CD4-positive, alpha-beta T cell treated with Interleukin-12 subunit alpha and Interleukin-12 subunit beta, for 1 hour (primary cell): ENCODE data around the gene GRAMD4.

ENCODE experiments used
- DNase-seq: peaks from one replicate; pipeline ENCODE4 v3.0.0-alpha.2; 2020

Gene GRAMD4

DNA sequence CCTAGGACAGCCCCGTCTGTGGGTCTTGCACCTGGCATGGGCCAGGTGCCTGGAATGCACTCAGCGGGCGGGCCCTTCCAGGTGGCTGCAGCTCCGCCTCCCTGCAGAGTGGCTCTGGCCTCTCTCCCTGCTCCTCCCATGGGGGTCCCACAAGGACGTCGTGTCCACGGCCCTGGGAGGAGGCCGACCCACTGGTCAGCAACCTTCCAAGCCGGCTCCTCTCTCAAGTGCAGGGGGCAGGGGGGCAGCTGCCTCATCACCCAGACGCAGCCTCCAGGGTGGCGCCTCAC is 76.0 kb downstream of the GRAMD4 start:
- no peak for DNase-seq

DNA sequence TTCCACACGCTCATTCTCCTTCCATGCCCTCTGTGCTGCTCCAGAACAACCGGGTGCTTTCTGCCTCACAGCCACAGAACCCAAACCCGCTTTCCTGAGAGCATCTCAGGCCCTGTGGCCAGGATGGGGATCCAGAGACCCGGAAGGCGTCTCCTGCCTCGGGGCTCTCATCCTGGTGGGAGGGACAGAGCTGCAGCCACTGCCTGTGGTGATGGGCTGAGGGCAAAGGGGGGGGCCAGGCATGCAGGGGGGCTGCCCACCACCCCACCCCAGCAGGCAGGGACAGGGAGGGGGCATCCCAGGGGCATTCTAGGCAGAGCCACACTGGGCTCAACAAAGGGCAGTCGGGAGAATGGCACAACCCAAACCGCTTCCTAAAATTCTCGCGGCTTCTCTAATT is 76.4 kb downstream of the GRAMD4 start:
- no peak for DNase-seq

DNA sequence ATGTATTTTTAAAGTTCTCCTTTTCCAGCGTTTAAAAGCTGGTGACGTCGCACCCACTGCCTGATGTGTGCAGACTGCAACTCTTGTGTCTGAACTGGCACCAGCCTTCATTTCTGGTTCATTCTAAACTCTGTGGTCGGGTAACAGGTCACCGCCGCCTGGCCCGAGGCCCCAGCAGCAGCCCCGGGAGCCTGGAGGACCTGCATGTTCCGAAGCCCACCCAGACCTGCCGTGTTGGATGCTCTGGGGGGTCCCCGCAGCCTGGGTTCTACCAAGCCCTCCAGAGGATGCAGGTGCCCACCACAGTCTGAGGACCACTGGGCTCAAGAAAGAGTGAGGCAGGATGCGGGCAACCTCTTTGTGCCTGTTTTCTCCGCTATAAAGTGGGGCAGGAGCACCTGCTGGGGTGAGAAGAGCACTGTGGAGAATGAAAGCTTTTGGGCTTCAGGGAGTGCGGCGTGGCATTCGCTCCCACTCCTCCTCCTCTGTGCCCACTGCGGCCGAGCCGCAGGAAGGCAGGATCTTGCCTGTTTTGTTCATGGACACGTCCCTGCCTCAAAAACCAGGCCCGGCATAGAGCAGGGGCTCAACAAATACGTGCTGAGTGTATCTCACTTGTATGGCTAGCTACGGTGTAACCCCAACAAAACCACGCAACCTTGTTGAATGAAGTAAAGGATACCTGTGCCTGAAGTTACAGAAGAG is 77.8 kb downstream of the GRAMD4 start:
- no peak for DNase-seq

DNA sequence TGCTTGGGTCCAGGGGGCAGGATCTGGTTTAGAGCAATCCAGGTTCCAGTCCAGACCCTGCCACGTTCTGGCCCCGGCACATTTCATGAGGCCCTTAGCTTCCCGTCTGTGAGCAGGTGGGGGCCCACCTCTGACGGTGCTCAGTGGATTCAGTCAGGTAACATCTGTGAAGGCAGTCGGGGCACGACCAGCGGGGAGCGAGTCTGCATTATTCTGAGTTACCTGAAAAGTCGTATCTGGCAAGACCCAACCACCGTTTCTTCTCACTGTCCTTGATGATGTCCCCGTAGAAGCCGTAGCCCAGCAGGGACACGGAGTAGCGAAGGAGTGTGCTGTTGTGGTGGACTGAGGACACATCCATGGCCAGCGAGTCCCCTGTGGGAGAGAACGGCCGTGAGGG is 78.9 kb downstream of the GRAMD4 start:
- DNase-seq, result no peak

DNA sequence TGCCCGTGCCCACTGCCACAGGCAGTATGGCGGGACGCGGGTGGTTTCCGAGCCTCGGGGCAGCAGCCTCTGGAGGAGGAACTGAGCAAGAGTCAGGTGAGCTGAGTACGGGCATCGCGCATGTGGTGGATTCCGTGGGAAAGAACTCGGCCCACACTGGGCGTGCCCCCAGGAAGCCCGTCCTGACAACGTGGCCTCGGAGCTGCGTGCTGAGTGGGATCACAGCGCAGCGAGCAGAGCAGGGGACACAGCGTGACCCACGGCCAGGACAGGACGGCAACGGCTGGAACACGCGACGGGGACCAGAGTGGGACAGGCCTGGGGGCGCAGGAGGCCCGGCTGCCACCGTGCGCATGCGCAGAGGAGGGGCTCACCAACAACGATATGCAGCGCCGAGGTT is 81.1 kb downstream of the GRAMD4 start:
- no peak for DNase-seq

DNA sequence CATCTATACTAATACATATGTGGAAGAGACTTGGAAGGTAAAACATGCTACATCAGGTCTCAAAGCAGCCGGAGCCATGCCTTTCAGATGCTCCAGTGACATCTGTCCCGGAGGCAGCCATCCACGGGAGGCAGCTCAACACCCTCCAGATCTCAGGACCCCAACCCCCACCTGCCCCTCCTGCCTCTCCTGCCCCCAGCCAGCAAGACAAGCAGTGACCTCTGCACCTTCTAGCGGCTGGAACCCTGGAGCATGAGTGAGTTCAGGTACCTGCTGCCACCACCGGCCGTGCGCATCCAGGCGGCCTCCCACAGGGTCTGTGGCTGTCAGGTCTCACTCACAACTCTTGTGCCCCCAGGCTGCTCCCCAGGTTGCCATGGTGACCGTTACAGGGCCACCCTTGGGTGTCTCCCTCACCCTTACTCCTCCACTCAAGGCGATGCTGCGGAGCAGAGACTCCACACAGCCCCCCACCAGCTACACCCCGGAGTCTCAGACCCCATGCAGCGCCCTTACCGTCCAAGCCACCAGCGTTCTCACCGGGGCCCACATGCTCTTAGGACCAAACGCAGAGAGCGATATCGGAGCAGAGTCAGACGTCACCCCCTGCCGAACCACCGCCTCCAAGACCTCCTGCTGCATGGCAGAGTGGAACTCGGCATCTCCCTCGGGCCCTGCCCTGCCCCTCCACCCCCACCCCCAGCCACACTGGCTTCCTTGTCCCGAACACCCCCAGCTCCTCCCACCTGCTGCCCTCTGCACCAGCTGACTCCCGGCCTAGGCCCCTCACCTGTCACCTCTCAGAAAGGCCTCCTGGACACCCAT is 83.2 kb downstream of the GRAMD4 start:
- no peak for DNase-seq

DNA sequence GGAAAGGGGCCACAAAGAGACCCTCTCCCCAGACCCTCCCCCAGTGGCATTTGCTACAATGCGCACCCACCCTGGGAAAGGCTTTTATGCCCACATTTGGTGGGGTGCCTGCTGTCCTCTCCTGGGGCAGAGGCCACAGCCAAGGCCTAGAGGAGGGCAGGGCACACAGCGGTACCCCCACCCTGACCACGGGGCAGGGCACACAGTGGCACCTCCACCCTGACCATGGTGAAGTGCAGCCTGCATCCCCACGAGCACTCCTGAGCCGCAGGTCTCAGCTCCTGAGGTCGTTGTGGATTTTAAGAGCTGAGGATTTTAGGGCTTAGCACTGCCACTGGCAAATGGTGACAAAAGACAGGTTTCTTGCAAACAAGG is 83.8 kb downstream of the GRAMD4 start:
- DNase-seq, result no peak

DNA sequence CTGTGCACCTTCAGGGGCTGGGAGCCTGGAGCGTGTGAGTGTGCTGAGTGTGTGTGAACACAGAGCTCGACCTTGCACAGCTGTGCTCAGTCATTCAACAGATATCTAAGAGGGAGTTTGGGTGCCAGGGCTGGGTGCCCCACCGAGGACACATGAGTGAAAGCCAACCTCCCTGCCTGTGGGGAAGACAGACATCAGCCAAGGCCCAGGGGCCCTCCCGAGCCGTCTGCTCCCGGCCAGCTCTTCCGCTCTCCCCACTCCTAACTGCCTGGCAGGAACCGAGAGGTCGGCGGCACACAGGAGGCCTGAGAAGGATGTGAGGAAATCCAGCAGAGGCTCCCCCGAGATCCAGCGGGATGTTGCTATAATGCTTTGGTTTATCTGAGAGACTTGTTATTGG is 85.9 kb downstream of the GRAMD4 start:
- DNase-seq, result no peak

DNA sequence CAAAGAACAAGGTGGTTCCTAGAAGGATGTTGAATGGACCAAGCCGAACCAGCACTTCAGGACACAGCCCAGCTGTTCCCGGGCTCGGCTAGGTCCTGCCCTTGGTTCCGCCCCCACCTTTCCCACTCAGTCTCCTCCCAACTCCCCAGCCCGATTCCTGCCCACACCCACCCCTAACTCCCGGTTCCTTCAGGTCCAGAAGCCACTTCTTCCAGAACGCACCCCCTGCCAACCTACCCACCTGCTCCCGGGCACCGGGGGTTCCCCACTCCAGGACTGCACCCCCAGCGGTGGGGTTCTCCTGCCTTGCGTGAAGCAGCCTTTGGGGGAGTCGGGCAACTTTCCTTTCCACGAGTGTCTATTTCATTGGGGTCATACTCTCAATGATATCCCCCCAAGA is 87.1 kb downstream of the GRAMD4 start:
- no peak for DNase-seq

DNA sequence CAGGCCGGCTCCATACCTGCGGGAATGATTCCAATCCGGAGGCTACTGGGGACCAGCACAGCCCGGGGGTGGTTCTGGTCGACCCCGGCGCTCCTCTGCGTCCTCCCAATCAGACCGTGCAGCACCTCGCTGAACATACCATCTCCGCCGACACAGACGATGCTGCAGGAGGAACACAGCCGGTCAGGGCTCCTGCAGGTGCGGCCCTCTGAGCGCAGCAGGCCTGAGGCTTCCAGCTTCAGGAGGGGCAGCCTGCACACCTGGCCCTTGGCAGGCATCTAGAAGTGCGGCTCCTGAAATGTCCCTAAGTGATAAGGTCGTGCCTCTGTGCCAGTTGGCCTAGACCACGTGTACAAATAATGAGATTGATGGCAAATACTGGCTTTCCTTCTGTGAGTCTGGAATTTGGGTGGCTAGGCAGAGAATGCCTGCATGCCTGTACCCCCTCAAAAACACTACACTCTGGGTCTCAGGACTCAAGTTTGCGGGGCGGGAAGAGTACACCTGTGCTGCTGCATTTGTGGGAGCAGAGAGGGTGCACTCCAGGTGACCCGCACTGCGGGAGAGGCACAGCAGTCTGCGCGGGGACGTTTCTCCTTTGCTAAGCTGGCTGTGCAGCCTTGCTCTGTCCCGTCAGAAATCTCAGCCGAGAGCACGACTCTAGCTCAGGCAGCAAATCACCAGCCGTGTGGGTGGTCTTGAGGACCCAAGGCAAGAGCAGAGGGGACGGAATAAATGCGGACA is 87.8 kb downstream of the GRAMD4 start:
- DNase-seq, result no peak

DNA sequence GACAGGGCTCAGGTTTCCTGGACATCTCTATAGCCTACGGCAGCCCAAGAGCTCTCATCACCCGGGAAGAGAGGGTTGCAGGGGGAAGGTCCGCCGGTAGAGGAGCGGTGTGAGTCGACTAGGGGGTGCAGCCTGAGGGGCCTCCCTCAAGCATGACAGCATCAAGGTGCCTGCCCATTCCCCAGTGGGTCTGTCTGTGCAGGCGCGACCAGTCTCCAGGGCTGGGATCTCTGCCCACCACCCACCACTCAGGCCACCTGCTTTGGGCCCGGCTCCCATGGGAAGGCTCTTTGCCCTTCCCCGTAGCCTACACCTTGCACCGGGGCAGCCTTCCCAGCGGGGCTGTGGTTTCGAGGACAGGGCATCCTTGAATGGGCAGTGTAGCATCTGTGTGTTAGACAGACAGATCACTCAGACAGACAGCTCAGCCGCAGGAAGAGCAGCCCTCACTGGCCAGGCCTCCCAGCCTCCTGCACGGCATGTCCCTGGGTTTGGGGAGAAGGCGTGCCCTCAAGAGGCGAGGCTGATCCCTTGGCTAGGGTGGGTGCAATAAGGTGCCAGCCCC is 88.7 kb downstream of the GRAMD4 start:
- DNase-seq, result no peak

DNA sequence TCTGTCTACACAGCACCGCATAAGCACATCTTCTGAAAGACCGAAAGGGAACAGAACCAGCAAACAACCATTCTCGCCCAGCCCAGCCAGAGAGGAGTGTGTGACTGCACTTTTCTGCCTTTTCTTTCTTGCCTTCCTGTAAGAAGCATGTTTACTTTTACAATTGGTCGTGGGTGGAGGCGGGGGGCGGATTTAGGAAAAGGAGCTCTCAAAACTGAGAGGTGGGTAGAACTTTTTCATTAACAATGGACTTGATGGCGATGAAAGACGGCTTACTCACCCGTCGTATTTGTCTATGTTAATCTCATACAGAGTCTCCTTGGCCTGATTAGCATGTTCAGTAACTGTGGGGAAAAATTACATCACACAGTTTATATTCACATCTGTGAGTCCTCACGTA is 90.6 kb downstream of the GRAMD4 start:
- no peak for DNase-seq

DNA sequence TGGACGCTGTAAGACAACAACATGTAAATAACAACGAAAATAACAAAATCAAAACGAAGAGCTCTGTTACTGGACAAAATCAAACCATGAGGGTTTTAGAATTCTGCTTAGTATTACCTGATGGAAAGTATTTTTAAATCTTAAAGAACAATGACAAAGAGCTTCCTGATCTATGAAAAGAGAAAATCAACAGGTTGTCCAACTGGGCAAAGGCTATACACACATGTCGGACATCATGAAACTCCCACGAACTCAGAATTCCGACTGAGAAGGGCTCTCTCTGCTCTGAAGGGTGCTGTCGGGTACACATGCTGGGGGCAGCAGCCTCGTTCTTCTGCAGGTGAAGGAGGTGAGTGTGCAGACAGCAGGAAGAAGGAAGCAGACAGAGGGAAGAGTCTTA is 92.1 kb downstream of the GRAMD4 start:
- DNase-seq, result no peak

DNA sequence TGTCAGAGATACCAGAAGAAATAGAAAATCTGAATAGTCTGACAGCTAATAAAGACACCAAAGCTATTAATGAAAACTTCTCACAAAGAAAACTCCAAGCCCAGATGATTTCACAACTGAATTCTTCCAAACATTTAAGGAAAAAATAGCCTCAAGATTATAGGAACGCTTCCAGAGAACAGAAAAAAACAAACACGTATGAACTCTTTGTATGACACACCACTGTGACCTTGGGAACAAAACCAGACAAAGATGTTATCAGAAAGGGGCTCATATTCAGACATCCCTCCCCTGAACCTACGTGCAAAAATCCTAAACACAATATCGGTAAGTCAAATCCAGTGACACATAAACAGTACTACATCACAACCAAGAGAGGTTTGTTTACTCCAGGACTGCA is 94.4 kb downstream of the GRAMD4 start:
- no peak for DNase-seq

DNA sequence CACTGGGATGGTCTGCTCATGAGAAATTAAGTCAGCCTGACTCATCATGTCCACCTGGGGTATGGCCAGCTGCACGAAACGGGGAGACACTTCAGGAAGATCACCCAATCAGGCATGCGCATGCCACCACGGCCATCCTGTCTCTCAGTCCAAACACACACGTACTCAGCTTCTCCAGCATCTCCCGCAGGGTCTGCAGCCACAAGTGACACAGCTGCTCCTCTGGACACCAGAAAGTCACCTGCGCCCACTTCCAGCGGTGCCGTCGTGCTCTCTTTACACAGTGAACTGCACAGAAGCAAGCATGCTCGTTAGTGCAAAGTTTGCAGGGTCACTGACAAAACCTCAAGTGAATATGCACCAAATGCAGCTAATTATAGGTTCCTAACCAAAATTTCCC is 99.7 kb downstream of the GRAMD4 start:
- DNase-seq, result no peak

DNA sequence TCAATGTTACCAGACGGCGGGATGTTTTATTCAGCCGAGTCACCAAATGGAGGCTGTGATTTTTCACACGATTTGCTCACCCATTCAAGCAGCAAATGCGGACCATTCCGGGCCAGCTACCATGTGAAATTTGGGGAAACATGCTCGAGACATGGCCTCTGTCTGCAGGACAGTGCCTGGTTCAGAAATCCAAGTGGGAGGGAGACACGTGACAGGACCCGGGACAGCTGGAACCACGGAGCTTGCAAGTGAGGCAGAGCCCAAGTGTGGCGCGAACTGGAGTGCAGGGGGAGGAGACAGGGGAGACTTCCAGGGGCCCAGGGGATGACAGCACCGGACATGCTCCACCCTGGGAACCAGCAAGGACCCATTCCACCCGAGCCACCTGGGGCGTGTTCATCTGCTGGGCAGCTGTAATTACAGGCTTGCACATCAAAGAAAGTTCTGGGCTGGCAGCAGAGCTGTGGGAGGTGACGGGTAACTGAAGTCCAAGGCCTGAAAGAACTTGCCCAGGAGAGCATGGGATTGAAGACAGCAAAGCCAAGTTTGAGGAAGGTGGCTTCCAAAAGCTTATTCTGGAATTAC is 101.4 kb downstream of the GRAMD4 start:
- no peak for DNase-seq

DNA sequence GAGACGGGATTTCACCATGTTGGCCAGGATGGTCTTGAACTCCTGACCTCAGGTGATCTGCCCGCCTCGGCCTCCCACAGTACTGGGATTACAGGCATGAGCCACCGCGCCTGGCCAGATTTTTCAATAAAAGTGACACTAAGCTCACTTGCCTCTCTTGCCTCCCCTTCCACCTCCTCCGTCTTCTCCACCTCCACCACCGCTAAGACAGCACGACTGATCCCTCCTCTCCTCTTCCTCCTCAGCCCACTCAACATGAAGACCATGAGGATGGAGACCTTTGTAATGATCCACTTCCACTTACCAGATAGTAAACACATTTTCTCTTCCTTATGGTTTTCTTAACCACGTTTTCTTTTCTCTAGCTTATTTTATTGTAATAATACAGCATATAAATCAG is 103.7 kb downstream of the GRAMD4 start:
- no peak for DNase-seq

DNA sequence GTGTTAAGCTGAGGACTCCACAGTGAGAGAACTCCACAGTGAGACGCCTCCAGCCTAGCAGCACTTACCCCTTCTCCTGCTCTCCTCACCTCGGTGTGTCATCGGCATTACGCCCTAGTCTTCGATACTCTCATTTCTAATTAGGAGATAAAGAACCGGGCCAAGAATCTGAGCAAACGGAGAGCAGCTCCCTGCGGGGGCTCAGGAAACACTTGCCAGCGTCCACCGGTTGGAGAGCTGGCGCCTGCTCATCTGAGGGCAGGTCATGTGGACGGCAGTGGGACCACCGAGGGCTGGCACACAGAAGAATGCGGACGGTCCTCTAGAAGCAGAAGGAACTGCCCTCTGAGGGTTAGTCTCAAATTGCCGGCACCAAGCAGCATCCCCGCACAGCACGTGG is 104.9 kb downstream of the GRAMD4 start:
- DNase-seq, result no peak

DNA sequence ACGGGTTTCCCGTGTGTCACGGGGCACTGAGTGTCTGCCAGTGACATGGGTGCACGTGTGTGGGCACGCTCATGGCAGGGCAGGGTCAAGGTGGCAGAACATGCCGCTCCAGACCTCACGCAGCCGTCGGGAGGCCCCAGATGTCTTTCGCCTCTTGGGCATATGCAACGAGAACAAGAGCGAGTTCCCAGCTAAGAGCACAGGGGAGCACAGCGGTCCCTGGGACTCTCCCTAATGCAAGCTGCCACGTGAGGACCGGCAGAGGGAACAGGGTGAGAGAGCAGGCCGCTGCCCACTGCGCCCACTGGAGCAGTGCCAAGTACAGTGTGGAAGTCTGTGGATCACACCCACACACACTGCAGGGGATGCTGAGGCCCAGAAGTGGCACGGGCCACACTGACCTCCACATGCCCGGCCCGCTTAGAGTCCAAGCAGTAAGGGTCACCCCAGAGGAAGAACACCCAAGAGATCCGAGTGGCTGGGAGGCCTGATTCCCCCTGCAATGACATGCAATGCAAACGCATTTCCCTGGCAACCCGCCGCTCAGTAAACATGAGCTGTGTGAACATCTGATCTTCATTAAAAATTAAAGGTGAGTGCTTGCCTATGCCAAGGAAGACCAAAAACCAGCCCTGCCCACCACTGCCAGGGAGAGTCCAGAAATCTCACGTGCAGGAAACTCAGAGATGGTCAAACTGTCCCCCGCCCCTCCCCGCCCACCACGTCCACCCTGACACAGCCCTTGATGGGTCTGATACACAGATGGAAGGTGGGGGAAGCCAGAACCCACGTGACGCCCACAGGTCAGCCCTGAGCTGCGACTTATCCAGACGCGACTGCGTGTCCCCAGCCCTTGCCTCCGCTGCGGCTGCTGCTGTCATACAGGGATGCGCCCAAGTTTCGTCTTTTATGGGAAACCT is 106.1 kb downstream of the GRAMD4 start:
- DNase-seq, result no peak

DNA sequence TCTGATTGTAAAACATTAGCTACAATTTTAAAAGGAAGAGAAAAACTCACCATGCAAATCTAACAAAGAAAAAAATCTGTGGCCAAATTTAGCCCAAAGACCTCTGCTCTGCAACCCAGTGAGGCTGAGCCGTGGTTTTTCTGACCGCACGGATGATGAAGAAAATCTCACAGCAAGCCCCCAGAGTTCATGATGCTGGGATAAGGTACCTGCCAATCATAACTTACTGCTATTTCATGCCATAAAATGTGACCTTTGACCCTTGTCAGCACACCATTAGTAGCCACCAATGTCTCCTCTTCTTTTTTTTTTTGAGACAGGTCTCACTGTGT is 106.8 kb downstream of the GRAMD4 start:
- no peak for DNase-seq

DNA sequence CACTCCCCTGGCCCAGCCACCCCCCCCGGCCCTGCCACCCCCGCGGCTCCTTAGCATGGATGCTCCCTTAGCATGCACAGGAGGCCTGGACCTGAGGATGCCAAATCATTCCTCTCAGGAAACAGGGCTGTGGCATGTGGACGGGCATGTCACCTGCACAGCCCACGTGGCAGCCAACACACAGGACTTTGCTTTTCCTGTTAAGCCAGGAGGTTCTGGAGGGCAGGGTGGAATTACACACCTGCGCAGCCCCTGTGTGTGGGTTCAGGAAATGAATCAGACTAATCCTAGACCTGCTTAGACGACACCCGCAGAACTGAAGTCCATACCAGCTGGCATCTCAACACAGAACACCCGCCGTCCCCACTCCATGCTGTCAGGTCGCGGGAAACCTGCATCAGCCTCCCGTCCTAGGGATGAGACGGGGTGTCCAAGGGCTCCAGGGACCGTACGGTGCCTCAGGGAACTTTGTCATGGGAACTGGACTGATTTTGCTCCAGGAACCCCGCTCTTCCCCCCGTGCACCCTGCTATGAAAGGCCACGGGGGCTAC is 107.7 kb downstream of the GRAMD4 start:
- DNase-seq, result no peak

DNA sequence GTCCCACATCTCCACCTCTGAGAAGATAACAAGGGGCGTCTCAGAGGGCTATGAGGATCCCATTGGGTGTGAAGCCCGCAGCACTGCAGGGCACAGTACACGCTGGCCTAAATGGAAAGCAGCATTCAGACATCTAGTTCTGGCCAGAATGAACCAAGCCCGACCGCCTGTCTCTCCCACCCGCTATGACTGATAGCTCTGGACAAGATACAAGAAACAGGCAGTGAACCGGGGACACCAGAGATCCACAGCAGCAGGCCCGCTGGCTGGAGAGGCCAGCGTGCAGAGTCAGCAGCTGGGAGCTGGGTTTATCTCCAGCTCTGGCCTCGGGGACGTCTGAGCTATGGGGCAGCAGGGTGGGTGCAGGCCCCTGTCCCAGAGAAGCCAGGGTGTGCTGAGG is 108.3 kb downstream of the GRAMD4 start:
- no peak for DNase-seq
